Ovary (tissue), 3 donors: ENCODE results near the gene NEURL1B.

Experiments
- EP300 ChIP-seq: sonication (generic); formaldehyde crosslinking; IDR thresholded peaks from one replicate; pipeline ENCODE4 v1.6.1; 2017; ENCODE audit warnings: antibody characterized with exemption
- TF ChIP-seq, protein P1 (sequence below), 3 donors: fragments of 450-650 bp in 2 of 3; fragments of 200-600 bp in 1 of 3; IDR thresholded peaks; one replicate each; pipeline versions ENCODE4 v1.5.1 to v1.8.0; 2016 to 2022; ENCODE audit warnings: antibody characterized with exemption in 3 of 3, mild to moderate bottlenecking in 1 of 3
- donor health status: DM: no; HTN: no; CAD: no.

DNA sequence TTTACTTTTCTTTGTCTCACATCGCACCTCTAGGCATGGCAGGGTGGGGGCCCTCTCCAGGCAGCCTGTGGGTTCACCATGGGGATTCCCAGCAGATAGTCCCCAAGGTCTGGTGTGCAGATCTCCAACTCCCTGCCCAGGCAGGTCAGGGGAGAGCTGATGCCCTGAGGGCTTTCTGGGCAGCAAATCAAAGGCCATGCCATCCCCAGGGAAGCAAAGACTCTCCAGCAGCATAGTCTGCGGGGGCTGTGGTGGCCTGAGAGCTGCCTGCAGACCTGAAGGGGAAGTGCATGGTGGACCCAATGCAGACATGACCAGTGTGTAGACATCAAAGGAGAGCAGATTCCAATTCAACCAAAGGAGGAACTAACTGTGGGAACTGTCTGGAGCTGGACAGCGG is 7.7 kb downstream of the NEURL1B start:
- TF ChIP-seq, protein P1, sequence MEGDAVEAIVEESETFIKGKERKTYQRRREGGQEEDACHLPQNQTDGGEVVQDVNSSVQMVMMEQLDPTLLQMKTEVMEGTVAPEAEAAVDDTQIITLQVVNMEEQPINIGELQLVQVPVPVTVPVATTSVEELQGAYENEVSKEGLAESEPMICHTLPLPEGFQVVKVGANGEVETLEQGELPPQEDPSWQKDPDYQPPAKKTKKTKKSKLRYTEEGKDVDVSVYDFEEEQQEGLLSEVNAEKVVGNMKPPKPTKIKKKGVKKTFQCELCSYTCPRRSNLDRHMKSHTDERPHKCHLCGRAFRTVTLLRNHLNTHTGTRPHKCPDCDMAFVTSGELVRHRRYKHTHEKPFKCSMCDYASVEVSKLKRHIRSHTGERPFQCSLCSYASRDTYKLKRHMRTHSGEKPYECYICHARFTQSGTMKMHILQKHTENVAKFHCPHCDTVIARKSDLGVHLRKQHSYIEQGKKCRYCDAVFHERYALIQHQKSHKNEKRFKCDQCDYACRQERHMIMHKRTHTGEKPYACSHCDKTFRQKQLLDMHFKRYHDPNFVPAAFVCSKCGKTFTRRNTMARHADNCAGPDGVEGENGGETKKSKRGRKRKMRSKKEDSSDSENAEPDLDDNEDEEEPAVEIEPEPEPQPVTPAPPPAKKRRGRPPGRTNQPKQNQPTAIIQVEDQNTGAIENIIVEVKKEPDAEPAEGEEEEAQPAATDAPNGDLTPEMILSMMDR (IDR thresholded peaks at IDR 0.05), result no peak
- no peak for TF ChIP-seq EP300
